Hepatocyte (in vitro differentiated cells): Measurements from ENCODE around the gene PLEKHM3. TPM values are rescaled to one million over a fixed set of nuclear protein-coding genes. Genes with fewer than 3 reads are reported as not detected.

Experiments used
- DNase-seq: peaks from one replicate; pipeline ENCODE4 v3.0.0-alpha.2; 2016; ENCODE audit warnings: low spot score
- H2AFZ ChIP-seq: fragments of 200-600 bp; sonication (generic); 2 replicates; pipeline ENCODE4 v1.6.0; 2016; ENCODE audit warnings: antibody characterized with exemption, mild to moderate bottlenecking
- H3K27ac ChIP-seq: fragments of 200-600 bp; sonication (generic); 2 replicates; pipeline ENCODE4 v1.5.1; 2016; ENCODE audit warnings: mild to moderate bottlenecking
- H3K27me3 ChIP-seq: fragments of 200-600 bp; sonication (generic); 2 replicates; pipeline ENCODE4 v1.6.1; 2016
- H3K36me3 ChIP-seq: fragments of 200-600 bp; sonication (generic); replicated peaks from 2 replicates; pipeline ENCODE4 v1.5.1; 2016; ENCODE audit warnings: low read depth; ENCODE audit not compliant: insufficient read depth
- H3K4me1 ChIP-seq: fragments of 200-600 bp; sonication (generic); 2 replicates; pipeline ENCODE4 v1.5.1; 2016; ENCODE audit warnings: mild to moderate bottlenecking, moderate library complexity; ENCODE audit not compliant: insufficient read depth
- H3K4me2 ChIP-seq: fragments of 200-600 bp; sonication (generic); 2 replicates; pipeline ENCODE4 v1.6.0; 2016
- H3K4me3 ChIP-seq: fragments of 200-600 bp; sonication (generic); 2 replicates; pipeline ENCODE4 v1.5.1; 2016; ENCODE audit warnings: mild to moderate bottlenecking
- H3K79me2 ChIP-seq: fragments of 200-600 bp; sonication (generic); 2 replicates; pipeline ENCODE4 v1.6.0; 2017; ENCODE audit warnings: mild to moderate bottlenecking
- H3K9me2 ChIP-seq: fragments of 200-600 bp; sonication (generic); replicated peaks from 2 replicates; pipeline ENCODE4 v1.6.0; 2017; ENCODE audit warnings: mild to moderate bottlenecking; ENCODE audit not compliant: insufficient read depth
- H3K9me3 ChIP-seq: fragments of 200-600 bp; sonication (generic); 2 replicates; pipeline ENCODE4 v1.5.1; 2016; ENCODE audit warnings: low read depth, mild to moderate bottlenecking
- H4K20me1 ChIP-seq: fragments of 200-600 bp; sonication (generic); 2 replicates; pipeline ENCODE4 v1.6.0; 2016; ENCODE audit warnings: mild to moderate bottlenecking; ENCODE audit not compliant: insufficient read depth, poor library complexity, severe bottlenecking
- CTCF ChIP-seq: fragments of 200-600 bp; sonication (generic); IDR thresholded peaks from 2 replicates; pipeline ENCODE4 v1.5.1; 2016; ENCODE audit warnings: antibody characterized with exemption, mild to moderate bottlenecking; ENCODE audit not compliant: poor library complexity
- EZH2 ChIP-seq: fragments of 200-600 bp; sonication (generic); IDR thresholded peaks from 2 replicates; pipeline ENCODE4 v1.6.1; 2016; ENCODE audit warnings: antibody characterized with exemption, mild to moderate bottlenecking, borderline replicate concordance
- EZH2phosphoT487 ChIP-seq: fragments of 200-600 bp; sonication (generic); IDR thresholded peaks from one replicate; pipeline ENCODE4 v1.6.1; 2018; ENCODE audit warnings: antibody characterized with exemption, mild to moderate bottlenecking, low read depth, moderate library complexity; ENCODE audit not compliant: unreplicated experiment, severe bottlenecking
- WGBS: methylation state at CpG from one replicate; pipeline ENCODE4 v1.1.6; 2016; ENCODE audit warnings: low lambda C conversion rate; ENCODE audit errors: missing lambda C conversion rate; 5-methylcytosine and 5-hydroxymethylcytosine counted together
- polyA plus RNA-seq: library from polyadenylated mRNA; unstranded; fragments of >200 nt; fragmentation: Nextera tagmentation; extraction: Ambion mirVana; gene quantifications from 2 replicates; pipeline ENCODE4 v1.2.1, GENCODE V29; 2016
- total RNA-seq: library from RNA; depleted of rRNA; stranded (reverse); fragments of >200 nt; gene quantifications from 2 replicates; pipeline ENCODE4 v1.2.3, GENCODE V29; 2014

Gene PLEKHM3
- total and polyA plus RNA-seq, 2 experiments from 2014 or later, result 4.2 to 11.1 TPM

GRCh38 chr2:207938886-207939285, 86.4 kb downstream of the PLEKHM3 start:
- H3K9me2 ChIP-seq, result no peaks in the 10 kb centered on the region
- no peaks in the 10 kb centered on the region for H3K36me3 ChIP-seq
- TF ChIP-seq CTCF (no peak), EZH2phosphoT487 (no peak), EZH2 (no peak)
- peak overlapping the region; percentile 25 for H3K4me2 ChIP-seq
- WGBS, result 95% methylated on average over 4 of the region's 4 CpGs
- no peak for DNase-seq
- no peaks in the 10 kb centered on the region for H3K27me3 ChIP-seq
- no peaks in the 10 kb centered on the region for H3K79me2 ChIP-seq
- H3K27ac ChIP-seq, result peak overlapping the region; percentile 70
- no peaks in the 10 kb centered on the region for H4K20me1 ChIP-seq
- H3K4me3 ChIP-seq, result no peak overlapping the region
- H3K9me3 ChIP-seq, result no peaks in the 10 kb centered on the region
- H3K4me1 ChIP-seq, result peaks cover 21% of the 10 kb centered on the region
- no peak overlapping the region for H2AFZ ChIP-seq

DNA sequence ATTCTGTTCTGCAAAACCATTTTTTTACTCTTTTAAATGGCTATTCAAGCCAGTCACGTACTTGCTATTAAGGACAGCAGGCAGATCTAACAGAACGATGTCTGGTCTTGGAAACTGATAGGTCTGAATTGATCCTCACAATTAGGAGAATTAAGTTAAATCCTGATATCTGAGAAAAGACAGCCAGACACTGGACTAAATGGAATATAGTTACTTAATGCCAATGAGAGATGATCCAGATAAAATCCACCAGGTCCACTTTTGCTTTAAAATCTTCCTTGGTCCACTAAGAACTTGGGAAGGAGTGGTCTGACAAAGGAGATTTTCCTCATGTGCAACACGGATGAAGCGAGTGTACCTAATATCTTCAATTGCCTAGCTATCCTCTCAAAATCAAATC, 86.9 kb downstream of the PLEKHM3 start:
- no peaks in the 10 kb centered on the region for H3K79me2 ChIP-seq
- no peaks in the 10 kb centered on the region for H3K9me2 ChIP-seq
- no peak for DNase-seq
- no peak overlapping the region for H3K4me3 ChIP-seq
- no peaks in the 10 kb centered on the region for H3K27me3 ChIP-seq
- no peaks in the 10 kb centered on the region for H3K36me3 ChIP-seq
- no peak overlapping the region for H2AFZ ChIP-seq
- WGBS, result 80% methylated on average over 4 of the region's 4 CpGs
- TF ChIP-seq EZH2phosphoT487 (no peak), CTCF (no peak), EZH2 (no peak)
- H3K9me3 ChIP-seq, result no peaks in the 10 kb centered on the region
- H3K4me1 ChIP-seq, result peaks cover 21% of the 10 kb centered on the region
- H3K4me2 ChIP-seq, result no peak overlapping the region
- H4K20me1 ChIP-seq, result no peaks in the 10 kb centered on the region
- H3K27ac ChIP-seq, result no peak overlapping the region

- Histone ChIP-seq H3K9me3 (no peaks in the 10 kb centered on the region), H3K79me2 (no peaks in the 10 kb centered on the region), H3K36me3 (no peaks in the 10 kb centered on the region), H3K27me3 (no peaks in the 10 kb centered on the region), H3K4me3 (no peak overlapping the region), H2AFZ (no peak overlapping the region), H3K4me2 (no peak overlapping the region), H3K27ac (no peak overlapping the region), H4K20me1 (no peaks in the 10 kb centered on the region), H3K4me1 (peaks cover 21% of the 10 kb centered on the region), H3K9me2 (no peaks in the 10 kb centered on the region)
- DNase-seq, result no peak
- 88% methylated on average over 2 of the region's 2 CpGs for WGBS
- TF ChIP-seq EZH2phosphoT487, result no peak
- no peak for TF ChIP-seq CTCF
- no peak for TF ChIP-seq EZH2
Observed at GRCh38 chr2:207937823-207938222, 87.5 kb downstream of the PLEKHM3 start.

- no peak overlapping the region for H3K4me3 ChIP-seq
- 92% methylated on average over 4 of the region's 4 CpGs for WGBS
- H3K27ac ChIP-seq, result no peak overlapping the region
- TF ChIP-seq EZH2phosphoT487 (no peak), EZH2 (no peak), CTCF (no peak)
- H2AFZ ChIP-seq, result no peak overlapping the region
- no peaks in the 10 kb centered on the region for H3K36me3 ChIP-seq
- no peaks in the 10 kb centered on the region for H4K20me1 ChIP-seq
- no peaks in the 10 kb centered on the region for H3K79me2 ChIP-seq
- peaks cover 21% of the 10 kb centered on the region for H3K4me1 ChIP-seq
- H3K27me3 ChIP-seq, result no peaks in the 10 kb centered on the region
- no peak for DNase-seq
- no peak overlapping the region for H3K4me2 ChIP-seq
- no peaks in the 10 kb centered on the region for H3K9me2 ChIP-seq
- no peaks in the 10 kb centered on the region for H3K9me3 ChIP-seq
Observed at GRCh38 chr2:207937253-207937652, 88.1 kb downstream of the PLEKHM3 start.
